ENCODE results near the gene CSTA.

Gene CSTA

GRCh38 chr3:122389892-122390291 is 64.8 kb downstream of the CSTA start:
- no peak for TF ChIP-seq CTCF (IDR thresholded peaks at IDR 0.05; ENCODE audit: borderline replicate concordance, insufficient read depth, low read depth, low read length)
- no peak overlapping the region for H3K4me3 ChIP-seq (ENCODE audit: low read depth, low read length)

GRCh38 chr3:122390665-122391064 is 65.6 kb downstream of the CSTA start:
- no peak for TF ChIP-seq CTCF (IDR thresholded peaks at IDR 0.05; ENCODE audit: borderline replicate concordance, insufficient read depth, low read depth, low read length)
- no peak overlapping the region for H3K4me3 ChIP-seq (ENCODE audit: low read depth, low read length)
